WERI-Rb-1 (cell line): ENCODE measurements around the gene KCTD17.

ENCODE experiments used
- DNase-seq: peaks from one replicate; pipeline ENCODE4 v3.0.0-alpha.2; 2020
- H3K27ac ChIP-seq: fragments of 250-450 bp; sonication (Bioruptor Pico); 2 replicates; pipeline ENCODE4 v1.5.1; 2020; ENCODE audit warnings: mild to moderate bottlenecking, moderate library complexity
- H3K27me3 ChIP-seq: fragments of 250-450 bp; sonication (Bioruptor Pico); 2 replicates; pipeline ENCODE4 v1.5.1; 2021; ENCODE audit warnings: mild to moderate bottlenecking, low read depth, moderate library complexity; ENCODE audit not compliant: insufficient read depth, severe bottlenecking
- H3K36me3 ChIP-seq: fragments of 250-450 bp; sonication (Bioruptor Pico); 2 replicates; pipeline ENCODE4 v1.5.1; 2020; ENCODE audit warnings: mild to moderate bottlenecking, moderate library complexity
- H3K4me3 ChIP-seq: 2 replicates; pipeline ENCODE4 v1.5.1; 2011; ENCODE audit warnings: low read depth, mild to moderate bottlenecking, control low read depth, low read length
- H3K9me3 ChIP-seq: fragments of 250-450 bp; sonication (Bioruptor Pico); 2 replicates; pipeline ENCODE4 v1.5.1; 2021; ENCODE audit warnings: mild to moderate bottlenecking, moderate library complexity; ENCODE audit not compliant: severe bottlenecking
- CTCF ChIP-seq: IDR thresholded peaks from 2 replicates; pipeline ENCODE4 v1.5.1; 2011; ENCODE audit warnings: low read depth, mild to moderate bottlenecking, control low read depth, inconsistent platforms, low read length

The KCTD17 gene

GRCh38 chr22:37051391-37052385 lies at the start of gene KCTD17:
TSS of gene KCTD17 (plus strand) at chr22:37051742. CDS start at chr22:37051761, 19 bp downstream.
- peaks cover 16% of the 10 kb centered on the region for H3K36me3 ChIP-seq
- H3K27ac ChIP-seq = peak within 1 kb of the TSS; percentile 49; the same call in 1 of the 2 replicates
- H3K4me3 ChIP-seq = peak within 1 kb of the TSS; percentile 63
- TF ChIP-seq CTCF = no peak
- no peaks in the 10 kb centered on the region for H3K9me3 ChIP-seq
- DNase-seq = peak; percentile 70
- H3K27me3 ChIP-seq = no peaks in the 10 kb centered on the region

GRCh38 chr22:37001826-37002225 lies 49.7 kb upstream of the KCTD17 start:
- DNase-seq = no peak
- no peak overlapping the region for H3K4me3 ChIP-seq
- TF ChIP-seq CTCF = no peak
- no peaks in the 10 kb centered on the region for H3K36me3 ChIP-seq
- H3K27me3 ChIP-seq = peaks cover 41% of the 10 kb centered on the region
- peaks cover 4% of the 10 kb centered on the region for H3K9me3 ChIP-seq
- no peak overlapping the region for H3K27ac ChIP-seq

DNA sequence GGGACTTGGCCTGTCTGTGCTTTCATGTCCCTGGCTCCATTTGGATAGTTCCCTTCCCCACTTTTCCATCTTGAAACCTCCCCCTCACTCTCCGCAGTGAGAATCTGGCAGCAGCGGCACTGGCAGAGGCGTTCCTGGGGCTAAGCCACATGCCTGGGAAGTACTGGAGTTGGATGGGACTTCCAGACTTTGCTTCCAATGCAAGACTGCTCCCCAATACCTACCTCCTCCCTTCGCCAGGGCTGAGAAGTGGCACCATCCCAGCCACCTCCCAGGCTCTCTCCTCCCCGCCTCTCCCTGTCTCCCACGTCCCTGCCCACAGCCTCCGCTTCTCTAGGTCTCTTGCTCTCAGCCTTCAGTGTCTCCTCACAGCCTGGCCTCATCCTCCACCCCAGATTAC lies 48.9 kb upstream of the KCTD17 start:
- DNase-seq = no peak
- peaks cover 4% of the 10 kb centered on the region for H3K9me3 ChIP-seq
- TF ChIP-seq CTCF = no peak
- no peak overlapping the region for H3K4me3 ChIP-seq
- no peaks in the 10 kb centered on the region for H3K36me3 ChIP-seq
- peaks cover 45% of the 10 kb centered on the region for H3K27me3 ChIP-seq
- no peak overlapping the region for H3K27ac ChIP-seq

- Histone ChIP-seq H3K27ac (no peak overlapping the region), H3K4me3 (no peak overlapping the region), H3K27me3 (peaks cover 39% of the 10 kb centered on the region), H3K36me3 (no peaks in the 10 kb centered on the region), H3K9me3 (peaks cover 4% of the 10 kb centered on the region)
- no peak for TF ChIP-seq CTCF
- DNase-seq = no peak
Observed at GRCh38 chr22:37007651-37008050, 43.9 kb upstream of the KCTD17 start.

GRCh38 chr22:37008365-37008764 lies 43.2 kb upstream of the KCTD17 start:
- Histone ChIP-seq H3K36me3 (no peaks in the 10 kb centered on the region), H3K27me3 (peaks cover 32% of the 10 kb centered on the region), H3K27ac (no peak overlapping the region), H3K9me3 (peaks cover 4% of the 10 kb centered on the region), H3K4me3 (no peak overlapping the region)
- no peak for DNase-seq
- no peak for TF ChIP-seq CTCF
